ENCODE results near the gene KRT13.

GRCh38 chr17:41553987-41554680 lies 48.7 kb upstream of the KRT13 start:
- TF ChIP-seq POLR2A (IDR thresholded peaks at IDR 0.05; ENCODE audit: low read depth, low read length) = no peak
- TF ChIP-seq RCOR1 (IDR thresholded peaks at IDR 0.05; ENCODE audit: insufficient replicate concordance, low read length) = no peak
- TF ChIP-seq, protein P1, sequence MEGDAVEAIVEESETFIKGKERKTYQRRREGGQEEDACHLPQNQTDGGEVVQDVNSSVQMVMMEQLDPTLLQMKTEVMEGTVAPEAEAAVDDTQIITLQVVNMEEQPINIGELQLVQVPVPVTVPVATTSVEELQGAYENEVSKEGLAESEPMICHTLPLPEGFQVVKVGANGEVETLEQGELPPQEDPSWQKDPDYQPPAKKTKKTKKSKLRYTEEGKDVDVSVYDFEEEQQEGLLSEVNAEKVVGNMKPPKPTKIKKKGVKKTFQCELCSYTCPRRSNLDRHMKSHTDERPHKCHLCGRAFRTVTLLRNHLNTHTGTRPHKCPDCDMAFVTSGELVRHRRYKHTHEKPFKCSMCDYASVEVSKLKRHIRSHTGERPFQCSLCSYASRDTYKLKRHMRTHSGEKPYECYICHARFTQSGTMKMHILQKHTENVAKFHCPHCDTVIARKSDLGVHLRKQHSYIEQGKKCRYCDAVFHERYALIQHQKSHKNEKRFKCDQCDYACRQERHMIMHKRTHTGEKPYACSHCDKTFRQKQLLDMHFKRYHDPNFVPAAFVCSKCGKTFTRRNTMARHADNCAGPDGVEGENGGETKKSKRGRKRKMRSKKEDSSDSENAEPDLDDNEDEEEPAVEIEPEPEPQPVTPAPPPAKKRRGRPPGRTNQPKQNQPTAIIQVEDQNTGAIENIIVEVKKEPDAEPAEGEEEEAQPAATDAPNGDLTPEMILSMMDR (conservative IDR thresholded peaks at IDR 0.05; ENCODE audit: low read depth, low read length) = no peak
- no peak for TF ChIP-seq NFE2L2 (IDR thresholded peaks at IDR 0.05; ENCODE audit: low read depth, low read length)
- no peak for TF ChIP-seq BHLHE40 (IDR thresholded peaks at IDR 0.05; ENCODE audit: low read depth, low read length)
- TF ChIP-seq RFX5 (IDR thresholded peaks at IDR 0.05; ENCODE audit: low read depth, low read length) = no peak
- no peak for TF ChIP-seq MAZ (IDR thresholded peaks at IDR 0.05; ENCODE audit: borderline replicate concordance, low read depth, low read length)
- no peak for TF ChIP-seq RAD21 (IDR thresholded peaks at IDR 0.05; ENCODE audit: low read length)
- TF ChIP-seq FOS (IDR thresholded peaks at IDR 0.05; ENCODE audit: low read depth, low read length) = no peak
- TF ChIP-seq, protein P2, sequence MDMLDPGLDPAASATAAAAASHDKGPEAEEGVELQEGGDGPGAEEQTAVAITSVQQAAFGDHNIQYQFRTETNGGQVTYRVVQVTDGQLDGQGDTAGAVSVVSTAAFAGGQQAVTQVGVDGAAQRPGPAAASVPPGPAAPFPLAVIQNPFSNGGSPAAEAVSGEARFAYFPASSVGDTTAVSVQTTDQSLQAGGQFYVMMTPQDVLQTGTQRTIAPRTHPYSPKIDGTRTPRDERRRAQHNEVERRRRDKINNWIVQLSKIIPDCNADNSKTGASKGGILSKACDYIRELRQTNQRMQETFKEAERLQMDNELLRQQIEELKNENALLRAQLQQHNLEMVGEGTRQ (IDR thresholded peaks at IDR 0.05; ENCODE audit: low read depth, low read length) = no peak
- TF ChIP-seq SMC3 (IDR thresholded peaks at IDR 0.05; ENCODE audit: low read depth, low read length) = no peak
- TF ChIP-seq MXI1 (IDR thresholded peaks at IDR 0.05; ENCODE audit: borderline replicate concordance, low read depth, low read length) = no peak
- TF ChIP-seq ELK1 (IDR thresholded peaks at IDR 0.05; ENCODE audit: borderline replicate concordance, low read depth, low read length) = no peak
- no peak for TF ChIP-seq MAFK (IDR thresholded peaks at IDR 0.05; ENCODE audit: low read depth, low read length)

Measured in IMR-90 (cell line).